Left ventricle myocardium inferior (tissue), 1 donor: Measurements from ENCODE around the gene PATJ. TPM values are rescaled to one million over a fixed set of nuclear protein-coding genes. Genes with fewer than 3 reads are reported as not detected.

Source experiments
- DNase-seq: peaks from one replicate; pipeline ENCODE4 v3.0.0-alpha.2; 2020
- H3K27ac ChIP-seq: fragments of 200-600 bp; replicated peaks from 2 replicates; pipeline ENCODE4 v1.8.0; 2021
- H3K27me3 ChIP-seq: fragments of 200-600 bp; 2 replicates; pipeline ENCODE4 v1.8.0; 2021; ENCODE audit warnings: low read depth
- H3K36me3 ChIP-seq: fragments of 200-600 bp; 2 replicates; pipeline ENCODE4 v1.8.0; 2021
- H3K4me1 ChIP-seq: fragments of 200-600 bp; 2 replicates; pipeline ENCODE4 v1.8.0; 2021
- H3K4me3 ChIP-seq: fragments of 200-600 bp; 2 replicates; pipeline ENCODE4 v1.8.0; 2021; ENCODE audit warnings: mild to moderate bottlenecking, moderate library complexity
- H3K9me3 ChIP-seq: fragments of 200-600 bp; replicated peaks from 2 replicates; pipeline ENCODE4 v1.8.0; 2021
- CTCF ChIP-seq: fragments of 200-600 bp; IDR thresholded peaks from 2 replicates; pipeline ENCODE4 v1.8.0; 2021; ENCODE audit warnings: antibody characterized with exemption, mild to moderate bottlenecking, borderline replicate concordance
- intact Hi-C: fragments of 100-400 bp; cut with micrococcal nuclease; formaldehyde crosslinking; loops from one replicate; pipeline ENCODE4 v1.11.0; 2022
- total RNA-seq: library from RNA; stranded (reverse); fragmentation: NEBNext Ultra II Directional; extraction: Animal tissue kit (Norgen Biotek cat#: 25700); gene quantifications from one replicate; pipeline ENCODE4 v1.2.1, GENCODE V29; 2021
- donor health status: DM: no; HTN: yes; CAD: no; lungs with severe emphysema.

The PATJ gene
- total RNA-seq, 1 donor from 2014 or later: 166 TPM

- Histone ChIP-seq H3K36me3 (peaks cover 13% of the 10 kb centered on the region), H3K9me3 (no peaks in the 10 kb centered on the region), H3K4me1 (no peaks in the 10 kb centered on the region), H3K27me3 (no peaks in the 10 kb centered on the region), H3K4me3 (no peak overlapping the region), H3K27ac (no peak overlapping the region)
- no peak for TF ChIP-seq CTCF
- intact Hi-C loops: no loop called here
- DNase-seq: no peak
Observed at GRCh38 chr1:61807606-61808140, 65.4 kb downstream of the PATJ start.

GRCh38 chr1:61808321-61808720, 66.0 kb downstream of the PATJ start:
- Histone ChIP-seq H3K4me1 (no peaks in the 10 kb centered on the region), H3K9me3 (no peaks in the 10 kb centered on the region), H3K36me3 (peaks cover 8% of the 10 kb centered on the region), H3K4me3 (no peak overlapping the region), H3K27ac (no peak overlapping the region), H3K27me3 (no peaks in the 10 kb centered on the region)
- no peak for TF ChIP-seq CTCF
- DNase-seq: no peak
- intact Hi-C loops: no loop called here

- Histone ChIP-seq H3K27ac (no peak overlapping the region), H3K36me3 (peaks cover 8% of the 10 kb centered on the region), H3K9me3 (no peaks in the 10 kb centered on the region), H3K4me1 (no peaks in the 10 kb centered on the region), H3K27me3 (no peaks in the 10 kb centered on the region), H3K4me3 (no peak overlapping the region)
- intact Hi-C loops: no loop called here
- no peak for DNase-seq
- no peak for TF ChIP-seq CTCF
Observed at GRCh38 chr1:61808968-61809367, 66.7 kb downstream of the PATJ start.

- Histone ChIP-seq H3K27me3 (no peaks in the 10 kb centered on the region), H3K9me3 (no peaks in the 10 kb centered on the region), H3K4me3 (no peak overlapping the region), H3K4me1 (no peaks in the 10 kb centered on the region), H3K27ac (no peak overlapping the region), H3K36me3 (no peaks in the 10 kb centered on the region)
- DNase-seq: no peak
- intact Hi-C loops: no loop called here
- TF ChIP-seq CTCF: no peak
Observed at GRCh38 chr1:61812916-61813315, 70.6 kb downstream of the PATJ start.

- Histone ChIP-seq H3K27ac (no peak overlapping the region), H3K4me1 (peaks cover 11% of the 10 kb centered on the region), H3K9me3 (no peaks in the 10 kb centered on the region), H3K27me3 (no peaks in the 10 kb centered on the region), H3K36me3 (no peaks in the 10 kb centered on the region), H3K4me3 (no peak overlapping the region)
- DNase-seq: no peak
- intact Hi-C loops: no loop called here
- no peak for TF ChIP-seq CTCF
Observed at GRCh38 chr1:61816191-61816590, 73.9 kb downstream of the PATJ start.
